GM18507 (cell line): ENCODE results near the gene RNF11.

ENCODE experiments used
- DNase-seq: peaks from one replicate; pipeline ENCODE4 v3.0.0; 2011; ENCODE audit warnings: low read depth; ENCODE audit not compliant: insufficient read length; ENCODE audit errors: extremely low spot score
- FAIRE-seq: peaks from 2 replicates; lab custom pipeline; 2011; peaks lifted over from hg19 to GRCh38; lab: Jason Lieb, UNC

Gene RNF11

DNA sequence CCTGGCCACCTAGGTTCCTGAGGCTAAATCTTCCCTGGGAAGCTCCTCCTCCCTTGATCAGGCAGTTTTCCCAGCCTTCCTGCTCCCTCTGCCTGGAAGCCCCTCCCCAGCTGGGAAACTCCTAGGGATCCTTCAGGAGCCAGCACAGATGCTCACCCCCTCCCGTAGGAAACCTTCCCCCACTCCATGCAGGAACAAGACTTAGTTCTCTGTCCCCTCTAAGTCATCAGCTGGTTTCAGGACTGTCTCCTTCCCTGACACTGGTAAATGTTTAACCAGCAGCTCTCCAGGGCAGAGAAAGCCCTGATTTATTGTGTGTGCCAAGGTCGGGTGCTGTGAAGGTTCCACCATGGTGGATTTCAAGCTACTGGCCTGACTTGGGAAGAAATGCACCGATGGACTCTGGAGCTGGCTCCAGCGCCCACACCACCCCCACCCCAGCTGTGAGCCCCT is 69.3 kb downstream of the RNF11 start:
- FAIRE-seq (peak; percentile 78), DNase-seq (no peak)

DNA sequence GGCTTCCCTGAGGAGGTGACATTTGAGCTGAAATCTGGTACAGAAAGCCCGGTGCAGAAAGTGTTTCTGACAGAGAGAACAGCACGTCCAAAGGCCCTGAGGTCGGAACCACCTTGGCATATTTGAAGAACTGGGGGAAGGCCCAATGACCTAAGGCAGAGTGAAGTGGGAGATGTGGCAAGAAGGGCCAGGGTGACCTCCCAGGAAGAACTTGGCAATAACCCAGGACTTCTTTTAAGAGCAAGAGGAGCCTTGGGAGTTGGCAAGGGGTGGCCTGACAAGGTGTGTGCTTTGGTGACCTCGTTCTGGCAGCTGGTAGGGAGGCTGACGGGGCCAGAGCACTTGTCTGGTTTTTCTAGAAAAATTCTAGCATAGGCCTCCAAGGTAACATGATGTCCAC is 70.9 kb downstream of the RNF11 start:
- no peak for FAIRE-seq
- DNase-seq: no peak

DNA sequence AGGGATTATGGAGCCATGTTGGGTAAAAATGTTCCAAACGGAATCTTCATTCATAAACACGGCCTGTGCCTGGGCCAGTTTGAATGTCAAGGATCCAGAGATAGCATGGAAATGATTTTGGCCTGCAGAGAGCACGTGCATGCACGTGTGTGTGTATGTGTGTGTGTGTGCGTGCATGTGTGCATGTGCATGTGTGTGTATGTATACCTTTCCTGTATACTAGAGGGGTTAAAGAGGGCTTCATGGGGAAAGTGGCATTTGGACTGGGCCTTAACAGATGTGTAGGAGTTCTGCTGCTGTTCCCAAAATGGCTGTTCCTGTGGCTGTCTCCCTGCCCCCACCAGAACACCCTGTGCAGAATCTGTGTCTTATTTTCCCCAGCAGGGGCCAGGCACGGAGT is 72.6 kb downstream of the RNF11 start:
- DNase-seq (no peak), FAIRE-seq (no peak)

DNA sequence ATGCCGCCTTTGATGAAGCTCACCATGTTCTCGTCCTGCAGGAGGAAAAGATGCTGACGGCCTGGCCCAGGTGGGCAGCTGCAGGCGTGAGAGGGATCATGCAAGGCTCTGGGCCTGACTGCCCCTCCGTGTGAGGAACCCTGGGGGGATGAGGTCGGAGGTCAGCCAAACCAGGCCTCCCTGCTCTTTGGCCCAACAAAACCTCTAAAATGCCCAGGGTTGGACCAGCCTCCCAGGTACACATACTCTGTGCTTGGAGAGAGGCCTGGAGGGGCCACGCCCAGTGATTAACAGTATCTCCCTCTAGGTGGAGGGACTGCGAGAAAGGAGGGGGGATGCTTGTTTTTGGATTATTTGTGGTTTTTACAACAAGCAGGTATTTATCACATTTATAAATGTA is 73.2 kb downstream of the RNF11 start:
- FAIRE-seq: no peak

DNA sequence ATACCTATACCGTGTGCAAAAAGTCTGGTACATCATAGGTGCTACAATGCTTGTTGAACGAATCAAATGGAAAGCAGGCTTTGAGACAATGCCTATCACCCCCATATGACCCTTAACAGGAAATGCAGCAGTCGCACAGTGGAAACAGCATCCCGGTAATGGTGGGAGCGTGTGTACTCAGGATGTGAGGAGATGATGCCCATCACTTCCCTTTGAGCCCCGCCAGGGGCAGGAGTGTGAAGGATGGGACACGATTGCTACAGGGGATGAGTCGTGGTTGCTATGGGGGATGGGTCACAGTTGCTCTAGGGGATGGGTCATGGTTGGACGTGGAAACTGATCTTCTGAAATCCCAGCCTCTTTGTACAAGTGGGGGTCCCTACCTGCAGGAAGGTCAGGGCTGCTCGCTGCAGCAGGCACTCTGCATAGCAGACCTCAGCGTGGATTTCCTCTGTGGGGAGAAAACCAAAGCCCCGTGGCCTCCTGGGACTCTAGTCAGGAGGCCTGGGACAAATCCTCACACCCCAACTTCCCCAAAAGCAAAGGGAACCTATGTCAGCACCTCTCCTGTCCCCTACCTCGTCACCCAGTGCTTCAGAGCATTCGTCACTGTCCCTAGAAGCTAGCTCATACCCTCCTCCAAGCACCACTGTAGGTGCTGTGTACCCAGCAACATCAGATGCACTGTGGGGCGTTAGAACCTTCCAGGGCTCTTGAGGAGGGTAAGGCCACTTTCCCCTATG is 75.0 kb downstream of the RNF11 start:
- no peak for FAIRE-seq
- DNase-seq: no peak

More for the DNA sequence above, 73.2 kb downstream of the RNF11 start:
- no peak for DNase-seq

DNA sequence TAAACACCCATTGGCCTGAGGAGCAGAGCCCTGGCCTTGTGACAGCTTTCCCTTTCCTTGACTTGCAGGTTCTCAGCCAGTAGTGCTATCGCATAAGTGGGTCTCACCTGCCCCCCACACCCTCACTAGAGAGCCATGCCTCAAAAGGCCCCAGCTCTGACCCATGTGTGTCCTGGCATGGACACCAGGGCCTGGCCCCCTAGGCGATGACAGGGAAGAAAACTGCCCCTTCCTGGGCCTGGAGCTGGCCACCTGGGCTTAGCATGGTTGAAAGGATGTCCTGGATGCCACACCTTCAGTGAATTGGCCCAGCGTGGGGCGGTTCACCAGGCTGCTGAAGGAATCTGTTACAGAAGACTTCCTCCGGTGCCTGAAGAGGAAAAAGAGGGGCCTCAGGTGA is 75.8 kb downstream of the RNF11 start:
- FAIRE-seq (no peak), DNase-seq (no peak)

DNA sequence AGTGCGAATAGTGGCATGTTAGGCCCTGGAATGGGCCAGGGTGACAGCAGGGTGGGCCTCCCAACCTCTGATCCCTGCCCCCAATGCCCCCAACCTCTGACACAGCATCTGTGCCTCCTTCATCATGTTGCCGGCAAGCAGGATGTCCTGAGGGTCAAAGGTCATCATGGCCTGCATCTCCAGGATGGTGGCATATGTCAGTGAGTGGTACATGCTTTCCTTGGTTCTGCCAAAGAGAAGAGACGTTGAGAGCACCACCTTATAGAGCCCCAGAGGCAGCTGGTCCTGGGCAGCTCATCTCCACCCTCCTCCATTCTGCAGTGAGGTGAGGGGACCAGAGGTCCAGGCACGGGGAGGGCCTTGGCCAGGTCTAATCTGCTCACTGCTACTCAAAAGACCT is 76.6 kb downstream of the RNF11 start:
- no peak for FAIRE-seq

DNA sequence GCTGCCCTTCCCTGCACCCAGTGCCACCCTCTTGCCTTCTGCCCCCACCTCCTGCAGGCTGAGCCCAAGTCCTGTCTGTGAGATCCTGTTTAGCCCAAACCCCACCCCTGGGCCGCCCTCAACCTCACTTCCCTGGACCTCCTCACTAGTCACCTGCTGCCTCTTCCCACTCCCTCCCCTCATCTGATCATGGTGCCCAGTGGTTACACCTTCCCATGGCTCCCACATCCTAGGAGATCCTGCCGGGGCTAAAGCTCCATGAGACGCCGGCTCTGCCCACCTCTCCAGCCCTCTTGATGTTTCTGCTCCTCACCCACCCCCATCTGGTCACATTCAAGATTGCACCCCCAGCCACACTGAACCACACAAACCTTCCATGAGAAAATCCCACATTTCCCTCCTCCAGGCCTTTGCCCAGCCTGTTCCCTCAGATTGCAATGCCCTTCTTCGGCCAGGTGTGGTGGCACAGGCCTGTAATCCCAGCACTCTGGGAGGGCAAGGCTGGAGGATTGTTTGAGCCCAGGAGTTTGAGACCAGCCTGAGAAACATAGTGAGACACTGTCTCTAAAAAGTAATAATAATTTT is 77.3 kb downstream of the RNF11 start:
- DNase-seq: no peak

More for the DNA sequence above, 76.6 kb downstream of the RNF11 start:
- DNase-seq: no peak

DNA sequence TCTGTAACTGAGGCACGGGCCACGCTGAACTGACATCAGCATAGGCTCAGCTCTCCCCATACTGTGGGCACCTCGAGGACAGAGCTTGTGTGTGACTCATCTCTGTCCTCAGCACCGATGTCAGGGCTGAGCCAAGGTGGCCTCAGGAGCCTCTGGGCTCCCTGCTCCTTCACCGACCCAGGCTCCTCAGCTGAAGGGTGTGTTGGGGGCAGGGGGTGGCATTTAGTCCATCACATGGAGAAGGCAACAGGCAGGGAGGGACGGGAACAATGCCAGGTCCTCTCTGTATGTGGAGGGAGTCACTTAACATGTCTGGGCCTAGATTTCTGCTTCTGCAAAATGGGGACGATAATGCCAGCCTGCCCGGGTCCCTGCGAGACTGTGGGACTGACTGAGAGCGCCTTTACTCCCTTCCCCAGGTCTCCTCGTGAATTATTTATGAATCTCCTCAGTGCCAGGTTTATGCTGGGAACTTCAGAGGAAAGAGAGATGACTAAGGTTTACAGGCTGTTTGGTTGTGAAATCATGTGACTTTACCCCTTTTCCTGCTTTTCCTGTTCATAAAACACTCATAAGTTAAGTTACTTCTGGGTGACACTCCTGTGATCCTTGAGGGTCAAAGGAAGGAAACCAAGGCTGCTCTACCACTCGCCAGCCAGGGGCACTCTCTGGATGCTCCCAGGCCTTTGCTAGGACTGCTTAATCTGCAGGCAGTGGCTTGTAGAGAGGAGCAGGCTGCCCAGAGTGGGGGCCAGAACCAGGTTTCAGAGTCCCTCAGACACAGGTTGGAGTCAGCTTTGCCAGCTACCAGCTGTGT is 78.1 kb downstream of the RNF11 start:
- FAIRE-seq (no peak), DNase-seq (no peak)

More for the DNA sequence above, 77.3 kb downstream of the RNF11 start:
- FAIRE-seq: no peak

DNA sequence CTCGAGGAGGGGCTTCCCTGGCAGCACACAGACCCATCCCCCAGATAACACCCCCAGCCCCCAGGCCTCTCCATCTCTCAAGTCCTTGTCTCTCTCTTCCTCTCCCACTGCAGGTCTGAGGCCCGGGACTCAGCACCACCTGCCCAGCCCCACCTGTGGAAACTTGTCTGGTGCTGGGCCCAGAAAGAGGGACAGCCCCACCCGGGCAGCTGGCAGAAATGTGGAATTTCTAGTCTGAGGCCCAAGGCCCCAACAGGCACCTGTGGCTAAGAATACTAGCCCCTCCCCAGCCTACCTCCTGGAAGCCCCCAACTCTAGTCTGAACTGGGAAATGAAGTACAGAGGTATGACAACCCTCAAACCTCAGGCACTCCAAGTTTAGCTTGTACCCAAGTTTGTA is 78.9 kb downstream of the RNF11 start:
- FAIRE-seq (no peak), DNase-seq (no peak)

DNA sequence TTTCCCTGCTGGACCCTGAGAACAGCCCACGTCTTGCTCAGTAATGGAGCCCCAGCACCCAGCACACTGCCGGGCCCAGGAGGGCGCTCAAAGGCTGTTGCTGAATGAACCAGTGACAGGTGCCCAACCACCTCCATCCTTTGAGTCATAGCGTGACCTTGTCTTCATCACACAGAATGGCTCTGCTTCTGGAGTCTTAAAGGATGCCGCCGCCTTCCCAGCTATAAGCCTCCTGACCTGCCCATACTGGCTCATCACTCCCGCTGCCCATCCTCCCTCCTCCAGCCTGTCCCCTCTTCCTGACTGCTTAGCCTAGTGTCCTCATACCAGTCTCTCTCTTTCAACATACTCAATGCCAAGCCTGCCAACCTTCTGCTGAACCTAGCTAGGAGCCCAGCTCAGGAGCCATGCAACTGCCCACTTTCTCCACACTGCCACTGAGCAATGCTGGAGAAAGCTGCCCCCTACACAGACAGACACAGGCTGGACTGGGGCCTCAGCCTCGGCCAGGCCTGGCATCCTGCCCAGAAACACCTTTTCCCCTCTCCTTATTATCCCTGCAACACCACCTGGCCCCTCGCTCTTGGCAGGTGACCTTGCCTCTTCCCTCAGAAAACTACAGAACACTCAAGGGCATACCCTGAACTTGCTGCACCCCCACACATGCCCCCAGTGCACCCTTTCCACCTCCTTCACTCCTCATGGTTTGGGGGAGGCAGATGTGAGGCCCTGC is 80.2 kb downstream of the RNF11 start:
- DNase-seq: no peak
- FAIRE-seq: no peak

DNA sequence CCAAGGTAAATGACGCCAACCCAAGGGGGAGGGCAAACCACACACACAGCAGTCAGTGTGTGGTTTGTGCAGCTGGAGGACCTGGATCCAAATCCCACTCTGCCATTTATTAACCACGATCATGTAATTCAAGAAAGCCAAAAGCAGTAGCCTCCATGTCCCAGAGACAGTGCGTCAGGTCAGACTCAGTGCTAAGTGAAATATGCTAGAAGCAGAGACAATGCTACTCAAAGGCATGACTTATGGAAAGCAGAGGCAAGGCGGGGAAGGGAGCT is 80.7 kb downstream of the RNF11 start:
- FAIRE-seq (no peak), DNase-seq (no peak)

DNA sequence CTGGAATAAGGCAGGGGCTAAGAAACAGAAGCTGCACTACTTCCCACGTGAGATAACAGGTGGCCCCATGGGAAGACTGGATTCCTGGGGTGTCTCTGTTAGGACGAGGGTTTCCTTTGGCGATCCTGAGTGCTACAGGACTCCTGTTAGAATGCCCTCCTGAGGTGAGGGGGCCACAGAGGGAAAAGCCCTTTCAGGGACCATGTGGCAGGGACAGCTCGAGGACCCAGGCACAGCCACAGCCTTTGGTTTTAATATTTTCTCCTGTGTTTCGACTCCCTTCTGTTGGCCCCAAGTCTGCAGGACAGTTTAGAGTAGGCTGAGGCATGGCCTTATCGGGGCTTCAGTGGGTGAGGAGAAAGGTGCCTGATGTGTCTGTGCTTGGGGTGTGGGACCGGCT is 81.7 kb downstream of the RNF11 start:
- FAIRE-seq (no peak), DNase-seq (no peak)

DNA sequence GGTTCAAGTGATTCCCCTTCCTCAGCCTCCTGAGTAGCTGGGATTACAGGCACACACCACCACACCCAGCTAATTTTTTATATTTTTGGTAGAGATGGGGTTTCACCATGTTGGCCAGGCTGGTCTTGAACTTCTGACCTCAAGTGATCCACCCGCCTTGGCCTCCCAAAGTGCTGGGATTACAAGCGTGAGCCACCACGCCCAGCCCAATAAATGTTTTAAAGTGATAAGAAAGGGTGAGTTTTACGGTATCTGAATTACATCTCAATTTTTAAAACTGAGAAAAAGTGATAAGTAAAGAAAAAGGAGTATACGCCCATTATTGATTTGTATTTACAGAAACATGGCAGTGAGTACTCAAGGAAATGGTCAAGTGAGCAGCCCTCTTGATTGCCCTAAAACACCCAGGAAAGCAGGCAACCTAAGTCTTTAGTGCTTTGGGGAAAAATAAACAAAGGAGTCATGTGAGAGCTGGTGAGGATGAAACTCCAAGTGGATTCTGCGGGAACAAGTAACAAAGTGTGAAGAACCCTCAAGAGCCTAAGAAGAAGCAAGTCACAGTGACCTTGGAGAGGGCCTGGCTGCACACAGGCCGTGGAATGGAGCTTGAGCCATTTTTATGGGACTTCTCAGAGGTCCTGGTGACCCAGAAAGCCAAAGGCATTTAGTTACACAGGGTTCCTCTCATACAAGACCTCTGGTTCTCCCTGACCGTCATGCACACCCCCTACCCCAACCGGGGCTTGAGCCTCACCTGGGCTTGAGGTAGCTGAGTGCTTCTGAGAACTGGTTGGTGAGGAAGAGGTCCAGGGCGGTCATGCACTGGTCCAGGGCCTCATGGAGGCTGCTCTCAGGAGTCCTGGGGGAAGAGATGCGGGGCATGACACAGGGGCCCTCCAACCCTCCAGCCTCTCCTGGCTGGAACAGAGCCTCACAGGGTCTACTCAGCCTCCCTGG is 85.2 kb downstream of the RNF11 start:
- FAIRE-seq (no peak), DNase-seq (no peak)

DNA sequence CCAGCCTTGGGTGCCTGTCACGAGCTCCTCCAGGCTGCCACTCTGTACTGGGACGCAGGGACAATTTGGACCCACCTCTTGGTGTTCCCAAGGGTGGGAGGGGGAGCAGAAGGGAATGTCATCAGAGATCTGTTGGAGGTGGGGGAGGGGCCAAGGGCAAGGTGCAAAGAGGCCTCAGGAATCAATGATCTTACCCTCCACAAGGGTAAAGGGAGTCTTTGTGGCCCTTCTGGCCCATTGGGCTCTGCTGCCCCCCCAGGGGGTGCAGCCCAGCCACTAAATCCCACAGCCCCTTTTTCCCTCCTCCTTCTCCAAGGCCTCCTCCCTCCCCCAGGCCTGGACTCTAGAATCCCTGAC is 85.8 kb downstream of the RNF11 start:
- DNase-seq: no peak
- no peak for FAIRE-seq

DNA sequence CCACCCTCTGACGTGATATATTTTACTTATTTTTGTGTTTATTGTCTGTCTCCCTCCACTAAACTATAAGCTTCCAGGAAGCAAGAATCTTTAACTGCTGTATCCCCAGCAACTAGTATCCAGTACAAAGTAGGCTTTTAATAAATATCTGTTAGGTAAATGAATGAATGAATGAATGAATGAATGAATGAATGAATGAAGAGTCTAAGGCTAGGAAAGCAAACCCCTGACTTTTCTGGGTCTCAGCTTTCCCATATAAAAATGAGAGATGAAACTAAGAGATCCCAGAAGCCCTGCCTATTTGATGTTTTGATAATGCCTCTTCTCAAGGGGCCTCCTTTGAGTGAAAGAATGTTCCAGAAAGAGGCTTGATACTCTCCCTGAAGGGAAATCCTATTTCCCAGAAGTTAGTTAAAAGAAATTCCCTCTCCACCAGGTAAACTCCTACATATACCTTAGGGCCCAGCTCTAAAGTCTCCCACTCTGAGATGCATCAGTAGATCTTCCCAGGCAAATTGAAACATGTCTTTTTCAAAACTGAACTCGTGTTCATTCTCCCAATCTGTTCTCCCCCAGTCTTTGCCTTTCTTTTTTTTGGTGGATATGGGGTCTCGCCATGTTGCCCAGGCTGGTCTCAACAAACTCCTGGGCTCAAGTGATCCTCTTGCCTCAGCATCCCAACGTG is 86.5 kb downstream of the RNF11 start:
- DNase-seq (no peak), FAIRE-seq (no peak)
